Mesenchymal stem cell (in vitro differentiated cells and primary cell): Measurements from ENCODE around the gene KCNH1.

Experiments used
- DNase-seq: peaks from one replicate; pipeline ENCODE4 v3.0.0-alpha.2; 2013
- H2AFZ ChIP-seq: one replicate; pipeline ENCODE4 v1.6.1; 2013; ENCODE audit warnings: low read depth, mild to moderate bottlenecking, control low read depth, inconsistent platforms, low read length, moderate library complexity
- H2AK5ac ChIP-seq: 2 replicates; pipeline ENCODE4 v1.6.1; 2013; ENCODE audit warnings: low read length, moderate library complexity, mild to moderate bottlenecking, inconsistent platforms; ENCODE audit not compliant: severe bottlenecking
- H2BK120ac ChIP-seq: one replicate; pipeline ENCODE4 v1.6.1; 2013; ENCODE audit warnings: low read depth, mild to moderate bottlenecking, inconsistent platforms, low read length, moderate library complexity
- H2BK12ac ChIP-seq, 2 experiments: one replicate each; pipeline ENCODE4 v1.6.1; 2013; ENCODE audit warnings: inconsistent platforms in 2 of 2, low read length in 2 of 2, mild to moderate bottlenecking in 2 of 2, moderate library complexity in 2 of 2, control low read depth in 1 of 2
- H2BK15ac ChIP-seq: one replicate; pipeline ENCODE4 v1.6.1; 2013; ENCODE audit warnings: mild to moderate bottlenecking, low read depth, inconsistent platforms; ENCODE audit not compliant: poor library complexity, severe bottlenecking
- H2BK5ac ChIP-seq: 2 replicates; pipeline ENCODE4 v1.6.1; 2013; ENCODE audit warnings: low read depth, mild to moderate bottlenecking, low read length, control low read depth, inconsistent platforms; ENCODE audit not compliant: poor library complexity, severe bottlenecking
- H3K14ac ChIP-seq, 2 experiments: one replicate each; pipeline ENCODE4 v1.6.1; 2013; ENCODE audit warnings: inconsistent platforms in 2 of 2, low read length in 2 of 2, control low read depth in 1 of 2, mild to moderate bottlenecking in 1 of 2, moderate library complexity in 1 of 2
- H3K18ac ChIP-seq, 2 experiments: one replicate each; pipeline ENCODE4 v1.6.1; 2013; ENCODE audit warnings: inconsistent platforms in 2 of 2, low read length in 2 of 2, control low read depth in 1 of 2, low read depth in 1 of 2, mild to moderate bottlenecking in 1 of 2
- H3K23ac ChIP-seq, 2 experiments: one replicate each; pipeline ENCODE4 v1.6.1; 2013; ENCODE audit warnings: inconsistent platforms in 2 of 2, low read length in 2 of 2, mild to moderate bottlenecking in 2 of 2, moderate library complexity in 2 of 2, control low read depth in 1 of 2
- H3K27ac ChIP-seq: 2 replicates; pipeline ENCODE4 v1.5.1; 2013; ENCODE audit warnings: mild to moderate bottlenecking, moderate library complexity, low read length, control low read depth, inconsistent platforms; ENCODE audit not compliant: poor library complexity, severe bottlenecking
- H3K27me3 ChIP-seq, 2 experiments: 2 replicates each; pipeline versions ENCODE4 v1.6.1 to v1.7.0; 2013; ENCODE audit warnings: low read length in 2 of 2, mild to moderate bottlenecking in 2 of 2, moderate library complexity in 2 of 2, control low read depth in 1 of 2, inconsistent platforms in 1 of 2; ENCODE audit not compliant: control insufficient read depth in 1 of 2, insufficient read depth in 1 of 2
- H3K36me3 ChIP-seq, 2 experiments: 2 replicates each; pipeline versions ENCODE4 v1.6.1 to v1.7.0; 2013; ENCODE audit warnings: low read length in 2 of 2, control low read depth in 1 of 2, inconsistent platforms in 1 of 2, low read depth in 1 of 2, mild to moderate bottlenecking in 1 of 2; ENCODE audit not compliant: insufficient read depth in 2 of 2, control insufficient read depth in 1 of 2
- H3K4ac ChIP-seq, 2 experiments: one replicate each; pipeline ENCODE4 v1.6.1; 2013; ENCODE audit warnings: inconsistent platforms in 2 of 2, low read length in 2 of 2, mild to moderate bottlenecking in 2 of 2, moderate library complexity in 2 of 2, control low read depth in 1 of 2, low read depth in 1 of 2
- H3K4me1 ChIP-seq: 2 replicates; pipeline ENCODE4 v1.6.1; 2013; ENCODE audit warnings: low read depth, low read length, control low read depth; ENCODE audit not compliant: control insufficient read depth, insufficient read depth
- H3K4me2 ChIP-seq: 2 replicates; pipeline ENCODE4 v1.6.1; 2013; ENCODE audit warnings: low read length, mild to moderate bottlenecking, inconsistent platforms; ENCODE audit not compliant: poor library complexity, severe bottlenecking
- H3K4me3 ChIP-seq, 2 experiments: 2 replicates each; pipeline versions ENCODE4 v1.5.1 to v1.7.0; 2013; ENCODE audit warnings: low read length in 2 of 2, mild to moderate bottlenecking in 2 of 2, control low read depth in 1 of 2, low read depth in 1 of 2; ENCODE audit not compliant: insufficient read depth in 1 of 2
- H3K79me1 ChIP-seq: replicated peaks from 2 replicates; pipeline ENCODE4 v1.6.1; 2013; ENCODE audit warnings: mild to moderate bottlenecking, control low read depth, low read length, inconsistent platforms; ENCODE audit not compliant: poor library complexity, severe bottlenecking
- H3K9ac ChIP-seq: 2 replicates; pipeline ENCODE4 v1.7.0; 2013; ENCODE audit warnings: mild to moderate bottlenecking, low read length, moderate library complexity
- H3K9me3 ChIP-seq: 2 replicates; pipeline ENCODE4 v1.7.0; 2013; ENCODE audit warnings: mild to moderate bottlenecking, low read length; ENCODE audit not compliant: control insufficient read depth
- H4K8ac ChIP-seq: one replicate; pipeline ENCODE4 v1.6.1; 2013; ENCODE audit warnings: inconsistent platforms, mild to moderate bottlenecking, low read length, moderate library complexity
- H4K91ac ChIP-seq: one replicate; pipeline ENCODE4 v1.6.1; 2013; ENCODE audit warnings: mild to moderate bottlenecking, low read length, inconsistent platforms
- WGBS: methylation state at CpG from one replicate; pipeline ENCODE4 v1.1.7; 2013; ENCODE audit warnings: mixed read lengths; 5-methylcytosine and 5-hydroxymethylcytosine counted together

Gene KCNH1

GRCh38 chr1:210685295-210685650 lies 448.7 kb downstream of the KCNH1 start:
- Histone ChIP-seq H3K36me3 (peaks cover 0 to 30% of the 10 kb centered on the region in 2 experiments), H2AFZ (no peak overlapping the region), H3K14ac (no peak overlapping the region), H3K4me2 (no peak overlapping the region), H3K9me3 (no peaks in the 10 kb centered on the region), H3K79me1 (no peaks in the 10 kb centered on the region), H2BK120ac (no peak overlapping the region), H4K8ac (no peak overlapping the region), H3K4me1 (peaks cover 10% of the 10 kb centered on the region), H3K18ac (no peak overlapping the region), H3K23ac (no peak overlapping the region), H3K4ac (no peak overlapping the region), H2AK5ac (no peak overlapping the region), H2BK5ac (no peak overlapping the region), H3K27ac (no peak overlapping the region), H2BK12ac (no peak overlapping the region), H4K91ac (no peak overlapping the region), H3K27me3 (no peaks in the 10 kb centered on the region), H3K4me3 (no peak overlapping the region), H3K9ac (no peak overlapping the region), H2BK15ac (no peak overlapping the region)
- DNase-seq, result no peak
- WGBS, result 92% methylated on average over 2 of the region's 3 CpGs

GRCh38 chr1:210684466-210685294 lies 449.3 kb downstream of the KCNH1 start:
- Histone ChIP-seq H2BK120ac (no peak overlapping the region), H2BK15ac (no peak overlapping the region), H3K9ac (no peak overlapping the region), H3K4me2 (no peak overlapping the region), H4K8ac (no peak overlapping the region), H2AK5ac (no peak overlapping the region), H3K23ac (no peak overlapping the region), H3K27me3 (no peaks in the 10 kb centered on the region), H3K9me3 (no peaks in the 10 kb centered on the region), H2BK12ac (no peak overlapping the region), H3K18ac (no peak overlapping the region), H3K36me3 (peaks cover 0 to 30% of the 10 kb centered on the region in 2 experiments), H3K4me1 (peaks cover 4% of the 10 kb centered on the region), H4K91ac (no peak overlapping the region), H2AFZ (no peak overlapping the region), H3K27ac (no peak overlapping the region), H3K79me1 (no peaks in the 10 kb centered on the region), H2BK5ac (no peak overlapping the region), H3K14ac (no peak overlapping the region), H3K4me3 (no peak overlapping the region), H3K4ac (no peak overlapping the region)
- DNase-seq, result no peak
- WGBS, result 74% methylated on average over 5 of the region's 5 CpGs

GRCh38 chr1:210683403-210684047 lies 450.4 kb downstream of the KCNH1 start:
- Histone ChIP-seq H3K27ac (no peak overlapping the region), H3K4me2 (no peak overlapping the region), H2AK5ac (no peak overlapping the region), H3K18ac (no peak overlapping the region), H2BK12ac (no peak overlapping the region), H3K36me3 (peaks cover 0 to 30% of the 10 kb centered on the region in 2 experiments), H3K4me3 (no peak overlapping the region), H2AFZ (no peak overlapping the region), H2BK5ac (no peak overlapping the region), H3K14ac (no peak overlapping the region), H3K4me1 (no peaks in the 10 kb centered on the region), H3K23ac (no peak overlapping the region), H4K91ac (no peak overlapping the region), H3K9me3 (no peaks in the 10 kb centered on the region), H2BK120ac (no peak overlapping the region), H3K27me3 (no peaks in the 10 kb centered on the region), H3K79me1 (no peaks in the 10 kb centered on the region), H2BK15ac (no peak overlapping the region), H3K4ac (no peak overlapping the region), H3K9ac (no peak overlapping the region), H4K8ac (no peak overlapping the region)
- 95% methylated on average over 33 of the region's 33 CpGs for WGBS
- DNase-seq, result no peak

- no peak overlapping the region for H3K4ac ChIP-seq
- no peak overlapping the region for H3K9ac ChIP-seq
- H2BK120ac ChIP-seq, result no peak overlapping the region
- no peak for DNase-seq
- no peak overlapping the region for H3K14ac ChIP-seq
- H3K27me3 ChIP-seq, result no peaks in the 10 kb centered on the region
- no peak overlapping the region for H2BK5ac ChIP-seq
- H4K8ac ChIP-seq, result no peak overlapping the region
- no peak overlapping the region for H2AFZ ChIP-seq
- H3K9me3 ChIP-seq, result no peaks in the 10 kb centered on the region
- H3K27ac ChIP-seq, result no peak overlapping the region
- peaks cover 0 to 33% of the 10 kb centered on the region in 2 experiments for H3K36me3 ChIP-seq
- H3K23ac ChIP-seq, result no peak overlapping the region
- H2BK15ac ChIP-seq, result no peak overlapping the region
- WGBS, result 92% methylated on average over 7 of the region's 7 CpGs
- no peaks in the 10 kb centered on the region for H3K79me1 ChIP-seq
- H2AK5ac ChIP-seq, result no peak overlapping the region
- H4K91ac ChIP-seq, result no peak overlapping the region
- no peak overlapping the region for H3K18ac ChIP-seq
- no peak overlapping the region for H3K4me3 ChIP-seq
- H3K4me2 ChIP-seq, result no peak overlapping the region
- no peak overlapping the region for H2BK12ac ChIP-seq
- no peaks in the 10 kb centered on the region for H3K4me1 ChIP-seq
These were observed 452.8 kb downstream of the KCNH1 start for GRCh38 chr1:210681158-210681557.
